ENCODE results near the gene MSS51. TPM values are rescaled to one million over a fixed set of nuclear protein-coding genes. Genes with fewer than 3 reads are reported as not detected.

The MSS51 gene
- 9.6 TPM for total RNA-seq
- long read RNA-seq, transcript MSS51-201 (7 exons, 2,421 nt): major isoform, 5 of 9 reads
- long read RNA-seq, partial matches to known transcripts: 3 of 9 reads
- long read RNA-seq, other reads (novel, unspliced or antisense): 0 of 9 reads

DNA sequence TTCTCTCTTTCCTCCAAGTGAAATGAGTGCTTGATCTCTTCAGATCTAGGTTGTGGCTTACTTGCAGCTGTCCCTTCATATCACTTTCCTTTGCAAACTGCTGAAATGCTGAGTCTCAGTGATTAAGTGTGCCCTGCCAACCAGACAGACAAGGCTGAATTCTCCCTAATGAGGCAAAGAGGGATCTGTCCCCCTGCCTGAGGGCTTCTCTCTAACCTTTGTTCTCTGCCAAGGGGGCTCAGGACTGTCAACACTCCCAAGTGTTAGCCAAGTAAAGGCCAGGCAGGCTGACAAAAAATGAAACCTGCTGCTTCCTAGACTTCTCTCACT lies at the start of gene MSS51:
MSS51 (minus strand) TSS at position 24 of the 330 bp plus-strand sequence. CDS start 5,277 bp downstream, outside the sequence.
- no peak for DNase-seq (ENCODE audit: low spot score)
- intact Hi-C loops (cut with DNase I): no loop called here

- intact Hi-C loops (cut with DNase I): no loop called here
- no peak for DNase-seq (ENCODE audit: low spot score)
Observed at GRCh38 chr10:73480158-73480557, 46.8 kb upstream of the MSS51 start.

- intact Hi-C loops (cut with DNase I): no loop called here
- no peak for DNase-seq (ENCODE audit: low spot score)
Observed at GRCh38 chr10:73478636-73479035, 45.3 kb upstream of the MSS51 start.

DNA sequence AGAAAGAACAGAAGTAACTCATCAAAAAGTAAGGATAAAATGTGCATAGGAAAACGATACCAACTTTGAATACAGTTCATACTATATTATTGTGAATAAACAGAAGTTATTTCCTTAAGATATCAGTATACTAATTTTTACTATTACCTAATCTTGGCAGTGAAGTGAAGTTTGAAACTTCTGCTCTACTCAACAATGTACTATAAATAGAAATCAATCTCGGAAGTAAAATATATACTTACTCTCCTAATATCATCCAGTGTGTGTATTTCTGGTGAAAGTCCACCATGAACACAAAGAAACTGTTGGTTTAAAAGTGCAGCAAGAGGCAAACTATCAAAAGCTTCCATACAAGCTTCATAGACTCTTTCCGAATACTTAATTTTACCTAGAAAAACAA lies 37.9 kb upstream of the MSS51 start:
- DNase-seq (ENCODE audit: low spot score): no peak
- intact Hi-C loops (cut with DNase I): no loop called here

GRCh38 chr10:73469579-73469978 lies 36.2 kb upstream of the MSS51 start:
- no peak for DNase-seq (ENCODE audit: low spot score)
- intact Hi-C loops (cut with DNase I): no loop called here

DNA sequence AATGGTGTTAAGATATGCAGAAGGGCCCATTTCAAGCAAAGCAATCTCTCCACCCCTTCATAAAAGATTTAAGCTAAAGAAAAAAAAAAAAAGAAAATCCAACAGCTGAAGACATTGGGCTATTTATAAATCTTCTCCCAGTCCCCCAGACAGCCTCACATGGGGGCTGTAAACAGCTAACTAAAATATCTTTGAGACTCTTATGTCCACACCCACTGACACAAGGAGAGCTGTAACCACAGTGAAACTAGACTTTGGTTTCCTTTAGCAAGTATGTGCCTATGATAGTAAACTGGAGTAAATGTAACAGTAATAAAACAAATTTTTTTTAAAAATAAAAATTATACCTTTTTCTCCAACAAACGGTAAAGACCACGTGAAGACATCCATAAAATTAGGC lies 33.8 kb upstream of the MSS51 start:
- DNase-seq (ENCODE audit: low spot score): no peak
- intact Hi-C loops (cut with DNase I): no loop called here

DNA sequence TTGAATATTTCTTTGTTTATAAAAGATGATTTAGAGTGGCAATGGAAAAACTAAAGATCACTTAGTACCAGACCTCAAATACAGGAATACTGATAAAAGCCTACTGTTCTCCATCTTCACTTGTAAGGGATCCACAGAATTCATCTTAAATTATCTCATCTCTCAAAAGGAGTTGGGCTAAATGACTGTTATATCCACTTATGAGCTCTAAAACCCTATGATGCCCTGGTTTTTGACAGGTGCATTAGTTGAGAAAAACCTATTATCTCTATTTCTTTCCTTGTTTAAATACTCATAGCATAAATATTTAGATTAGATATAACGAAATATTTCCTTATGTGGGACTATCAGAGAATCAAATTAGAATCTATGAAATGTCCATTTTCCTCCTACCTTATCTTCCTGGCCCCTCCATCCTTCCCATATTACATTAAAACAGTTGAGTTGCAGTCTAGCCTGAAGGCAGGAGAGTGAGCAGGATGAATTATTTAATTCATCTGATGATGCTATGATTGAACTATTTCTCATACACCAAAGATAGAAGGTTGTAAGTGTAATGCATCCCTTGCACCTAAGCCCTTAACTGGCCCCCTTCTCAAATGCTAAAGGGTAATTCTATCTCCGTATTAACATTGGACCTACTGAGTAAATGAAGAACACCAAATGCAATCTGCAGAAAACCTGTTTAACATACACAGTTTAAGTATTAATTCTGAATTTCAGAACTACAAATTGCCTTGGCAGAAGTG lies 32.8 kb upstream of the MSS51 start:
- no peak for DNase-seq (ENCODE audit: low spot score)
- intact Hi-C loops (cut with DNase I): no loop called here

DNA sequence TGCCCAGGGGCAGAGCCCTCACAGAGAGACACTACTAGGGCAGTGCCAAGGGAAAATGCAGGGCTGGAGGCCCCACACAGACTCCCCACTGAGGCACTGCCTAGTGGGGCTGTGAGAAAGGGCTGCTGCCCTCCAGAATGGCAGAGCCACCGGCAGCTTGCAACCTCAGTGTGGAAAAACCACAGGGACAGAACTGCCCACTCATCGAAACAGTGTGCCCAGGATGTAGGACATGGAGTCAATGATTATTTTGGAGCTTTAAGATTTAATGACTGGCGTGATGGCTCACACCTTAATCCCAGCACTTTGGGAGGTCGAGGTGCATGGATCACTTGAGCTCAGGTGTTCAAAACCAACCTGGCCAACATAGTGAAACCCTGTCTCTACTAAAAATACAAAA lies 27.5 kb upstream of the MSS51 start:
- DNase-seq (ENCODE audit: low spot score): no peak
- intact Hi-C loops (cut with DNase I): no loop called here

DNA sequence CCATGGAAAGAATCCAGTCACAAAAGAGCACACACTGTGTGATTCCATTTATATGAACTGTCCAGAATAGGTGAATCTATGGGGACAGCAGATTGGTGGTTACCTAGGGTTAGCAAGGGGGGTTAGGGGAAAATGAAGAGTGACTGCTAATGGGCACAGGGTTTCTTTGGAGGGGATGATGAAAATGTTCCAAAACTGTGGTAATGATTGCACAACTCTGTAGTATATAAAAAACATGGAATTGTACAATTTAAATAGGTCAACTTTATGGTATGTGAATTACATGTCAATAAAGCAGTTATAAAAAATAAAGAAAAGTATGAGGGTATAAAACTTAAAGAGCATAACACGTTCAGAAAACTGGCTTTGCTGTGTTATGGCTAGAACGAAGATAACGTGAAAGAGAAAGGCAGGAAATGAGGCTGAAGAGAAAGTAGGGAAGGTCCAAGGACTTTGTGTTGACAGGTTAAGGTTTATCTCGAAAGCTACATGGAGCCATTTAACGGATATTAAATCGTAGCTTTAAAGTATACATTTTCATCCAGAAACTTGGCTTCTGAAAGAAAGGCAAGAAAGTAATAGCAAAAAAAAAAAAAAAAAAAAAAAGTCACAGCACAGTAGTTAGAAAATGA lies 26.4 kb upstream of the MSS51 start:
- intact Hi-C loops (cut with DNase I): no loop called here
- no peak for DNase-seq (ENCODE audit: low spot score)

GRCh38 chr10:73456187-73456890 lies 23.0 kb upstream of the MSS51 start:
- no peak for DNase-seq (ENCODE audit: low spot score)
- intact Hi-C loops (cut with DNase I): no loop called here

- intact Hi-C loops (cut with DNase I): no loop called here
- no peak for DNase-seq (ENCODE audit: low spot score)
Observed at GRCh38 chr10:73449113-73449512, 15.8 kb upstream of the MSS51 start.

- DNase-seq (ENCODE audit: low spot score): no peak
- intact Hi-C loops (cut with DNase I): no loop called here
Observed at GRCh38 chr10:73448384-73448783, 15.0 kb upstream of the MSS51 start.

DNA sequence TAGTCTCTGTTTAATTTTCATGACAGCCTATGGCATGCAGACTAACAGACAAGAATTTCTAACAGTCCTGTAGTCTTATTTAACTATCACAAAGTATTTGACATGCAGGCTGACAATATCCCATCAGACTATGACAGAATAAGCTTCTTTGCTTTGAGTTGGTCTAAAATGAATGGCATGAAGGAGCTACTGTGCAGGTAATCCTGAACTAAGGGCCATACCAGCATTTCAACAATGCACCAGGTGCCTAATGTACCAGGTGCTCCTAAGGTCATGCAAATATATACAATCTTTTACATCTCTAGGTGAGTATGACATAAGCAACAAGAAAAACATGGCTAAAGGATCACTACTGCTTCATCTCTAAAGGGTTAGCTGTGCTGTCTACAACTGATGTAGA lies 13.6 kb upstream of the MSS51 start:
- intact Hi-C loops (cut with DNase I): no loop called here
- no peak for DNase-seq (ENCODE audit: low spot score)

DNA sequence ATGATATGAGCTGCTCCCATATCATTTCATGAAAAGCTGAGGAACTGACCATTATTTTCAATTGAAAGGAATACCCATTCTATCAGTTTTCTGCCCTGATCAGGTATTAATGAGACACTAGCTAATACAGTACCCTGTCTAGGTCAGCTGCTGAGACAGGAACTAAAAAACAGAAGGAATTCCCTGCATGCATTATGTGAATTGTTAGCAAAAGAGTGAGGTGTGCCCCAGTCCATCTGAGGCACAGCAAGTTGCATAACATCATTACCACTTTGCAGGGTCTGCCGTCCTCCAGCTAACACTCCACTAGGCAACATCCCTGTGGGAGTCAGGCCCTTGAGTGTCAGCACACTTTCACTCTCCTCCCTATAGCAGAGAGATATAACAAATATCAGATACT lies 11.1 kb upstream of the MSS51 start:
- intact Hi-C loops (cut with DNase I): no loop called here
- no peak for DNase-seq (ENCODE audit: low spot score)

- intact Hi-C loops (cut with DNase I): no loop called here
Observed at GRCh38 chr10:73439605-73440312, 6.4 kb upstream of the MSS51 start.

GRCh38 chr10:73439055-73439454 lies 5.7 kb upstream of the MSS51 start:
- intact Hi-C loops (cut with DNase I): no loop called here
- DNase-seq (ENCODE audit: low spot score): no peak

More at GRCh38 chr10:73439605-73440312, 6.4 kb upstream of the MSS51 start:
- DNase-seq (ENCODE audit: low spot score): no peak

GRCh38 chr10:73432646-73433537 lies 469 bp downstream of the MSS51 start:
- DNase-seq (ENCODE audit: low spot score): no peak
- intact Hi-C loops (cut with DNase I): no loop called here

- intact Hi-C loops (cut with DNase I): no loop called here
- no peak for DNase-seq (ENCODE audit: low spot score)
Observed at GRCh38 chr10:73426318-73426717, 7.0 kb downstream of the MSS51 start.

GRCh38 chr10:73424478-73424877 lies 8.9 kb downstream of the MSS51 start:
- intact Hi-C loops (cut with DNase I): no loop called here
- DNase-seq (ENCODE audit: low spot score): no peak
